T follicular helper cell (primary cell): ENCODE measurements around the gene ATL3.
"Not testable (repeated sequence)": the region's sequence is repeated elsewhere in the genome, so short reads cannot be mapped to it uniquely, and the experiment has no call there.

ENCODE experiments used
- DNase-seq: peaks from one replicate; pipeline ENCODE4 v3.0.0-alpha.2; 2020; ENCODE audit warnings: low read depth

Gene ATL3

GRCh38 chr11:63619967-63620366 is 51.2 kb downstream of the ATL3 start:
- DNase-seq, result no peak

DNA sequence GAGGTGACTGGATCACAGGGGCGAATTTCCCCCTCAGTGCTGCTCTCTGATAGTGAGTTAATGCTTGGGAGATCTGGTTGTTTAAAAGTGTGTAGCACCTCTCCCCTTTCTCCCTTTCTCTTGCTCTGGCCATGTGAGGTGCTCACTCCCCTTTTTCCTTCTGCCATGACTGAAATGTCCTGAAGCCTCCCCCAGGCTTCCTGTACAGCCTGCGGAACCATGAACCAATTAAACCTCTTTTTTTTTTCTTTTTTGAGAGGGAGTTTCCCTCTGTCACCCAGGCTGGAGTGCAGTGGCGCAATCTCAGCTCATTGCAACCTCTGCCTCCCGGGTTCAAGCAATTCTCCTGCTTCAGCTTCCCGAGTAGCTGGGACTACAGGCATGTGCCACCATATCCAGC is 53.5 kb downstream of the ATL3 start:
- not testable (repeated sequence) for DNase-seq

DNA sequence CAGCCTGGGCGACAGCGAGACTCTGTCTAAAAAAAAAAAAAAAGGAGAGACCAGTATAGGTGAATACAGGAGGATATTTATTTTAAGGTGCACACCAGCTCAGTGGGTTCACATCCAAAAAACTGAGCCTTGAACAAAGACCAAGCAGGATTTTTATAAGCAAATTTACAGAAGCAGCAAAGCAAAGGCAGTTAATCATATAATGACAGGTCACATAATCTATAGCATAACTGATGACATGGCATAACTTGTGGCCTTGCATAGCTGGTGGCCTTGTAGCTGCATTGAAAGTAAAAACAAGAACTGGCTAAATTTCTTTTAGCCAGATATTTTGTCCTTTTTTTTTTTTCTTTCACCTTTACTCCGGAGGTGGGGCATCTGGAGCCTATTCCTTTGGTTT is 54.2 kb downstream of the ATL3 start:
- DNase-seq, result no peak

DNA sequence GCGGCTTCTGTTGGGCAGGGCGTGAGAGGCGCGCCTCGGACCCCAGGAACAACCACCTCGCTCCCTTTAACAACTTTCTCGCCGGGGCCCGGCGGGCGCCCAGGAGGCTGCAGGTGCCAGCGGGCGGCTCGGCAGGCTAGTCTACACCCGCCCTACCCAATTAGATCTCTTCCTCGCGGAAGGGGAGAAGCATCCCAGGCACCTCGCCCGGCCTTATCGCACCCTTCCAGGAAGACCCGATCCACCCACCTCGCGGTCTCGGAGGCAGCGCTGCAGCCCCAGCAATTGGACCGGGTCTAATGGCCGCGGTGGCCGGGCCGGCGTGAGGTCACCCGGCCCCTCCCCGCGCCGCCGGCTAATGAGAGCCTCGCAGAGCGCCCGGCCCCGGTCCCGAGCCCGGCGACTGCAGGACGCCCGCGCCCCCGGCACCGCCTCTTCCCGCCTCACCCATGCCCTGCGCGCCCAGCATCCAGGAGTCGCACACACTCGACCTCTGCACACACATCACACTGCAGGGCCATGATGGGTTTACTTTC is 57.0 kb downstream of the ATL3 start, which contains the start of gene PLAAT3:
PLAAT3 (minus strand) TSS at position 298 of the 536 bp plus-strand sequence. CDS start 419 bp downstream, outside the sequence.
- peak; percentile 5 for DNase-seq

DNA sequence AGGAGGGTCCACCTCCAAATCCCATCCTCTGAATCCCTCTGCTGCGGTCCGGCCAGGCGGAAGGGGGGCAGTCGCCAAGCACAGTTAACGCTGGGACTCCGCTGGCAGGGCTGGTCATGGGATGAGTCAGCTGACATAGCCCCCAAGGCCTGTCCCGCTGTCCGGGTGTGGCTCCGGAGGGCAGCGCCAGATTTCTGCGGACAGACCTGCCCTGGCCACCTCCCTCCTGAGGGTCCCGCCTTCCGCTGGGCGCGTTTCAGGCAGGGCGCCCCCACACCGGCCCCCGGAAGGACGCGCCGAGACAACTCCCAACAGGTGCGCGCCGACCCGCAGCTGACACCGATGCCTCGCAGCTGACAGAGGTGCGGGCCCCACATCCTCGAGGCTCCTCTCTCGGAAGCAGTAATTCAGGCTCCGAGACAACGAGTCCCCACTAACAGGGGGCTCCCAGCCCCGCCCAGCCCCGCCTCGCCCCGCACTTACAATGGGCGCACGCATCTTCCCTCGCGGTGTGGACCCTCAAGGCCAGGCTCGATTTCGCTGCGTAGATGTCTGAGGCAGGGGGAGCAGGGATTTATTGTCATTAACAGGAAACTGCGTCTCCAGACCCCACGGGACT is 57.5 kb downstream of the ATL3 start:
- peak; percentile 19 for DNase-seq

GRCh38 chr11:63612181-63612580 is 59.0 kb downstream of the ATL3 start:
- DNase-seq, result no peak

DNA sequence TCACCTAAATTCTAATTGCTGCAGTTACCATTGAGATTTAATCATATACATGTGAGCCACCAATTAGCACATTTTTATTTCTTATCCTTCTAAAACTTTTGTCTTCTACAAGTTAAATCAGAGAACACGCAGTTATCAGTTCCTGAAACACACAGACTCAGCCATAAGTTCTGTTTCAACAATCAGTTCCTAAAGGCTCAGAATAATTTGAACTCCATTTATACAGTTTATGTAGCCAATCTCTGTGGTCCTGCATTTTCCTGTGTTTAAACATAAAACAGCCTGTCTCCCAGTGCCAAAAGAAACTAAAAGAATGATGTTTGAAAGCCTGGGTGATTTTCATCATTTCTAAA is 59.8 kb downstream of the ATL3 start:
- DNase-seq, result no peak

- DNase-seq, result no peak
These were observed 60.4 kb downstream of the ATL3 start for GRCh38 chr11:63610604-63611394.

DNA sequence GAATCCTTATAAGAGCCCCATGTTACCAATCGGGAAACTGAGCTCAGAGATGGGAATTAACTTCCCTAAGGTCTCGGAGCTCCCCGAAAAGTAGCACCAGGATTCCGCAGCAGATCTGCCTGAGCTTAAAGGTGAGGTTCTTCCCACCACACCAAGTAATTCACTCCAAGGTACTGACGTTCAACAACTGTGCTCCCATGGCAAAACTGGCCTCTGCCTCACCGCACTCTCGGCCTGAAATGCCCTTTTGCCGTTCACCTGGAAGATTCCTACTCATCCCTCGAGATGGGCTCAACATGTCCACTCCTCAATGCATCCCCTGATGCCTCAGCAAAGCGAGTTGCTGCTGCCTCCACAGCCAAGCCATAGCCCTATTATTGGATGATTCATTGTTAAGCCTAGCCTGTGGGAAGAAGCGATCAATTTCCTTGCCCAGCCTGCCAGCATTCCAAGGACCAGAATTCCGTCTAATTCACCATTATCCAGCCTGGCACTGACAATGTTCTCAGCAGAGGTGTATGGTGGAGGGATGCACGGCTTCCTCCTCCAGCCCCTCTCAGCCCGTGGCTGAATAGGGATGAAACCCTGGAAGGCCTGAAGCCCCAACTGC is 61.1 kb downstream of the ATL3 start:
- no peak for DNase-seq

- DNase-seq, result no peak
These were observed 61.6 kb downstream of the ATL3 start for GRCh38 chr11:63609536-63609935.

DNA sequence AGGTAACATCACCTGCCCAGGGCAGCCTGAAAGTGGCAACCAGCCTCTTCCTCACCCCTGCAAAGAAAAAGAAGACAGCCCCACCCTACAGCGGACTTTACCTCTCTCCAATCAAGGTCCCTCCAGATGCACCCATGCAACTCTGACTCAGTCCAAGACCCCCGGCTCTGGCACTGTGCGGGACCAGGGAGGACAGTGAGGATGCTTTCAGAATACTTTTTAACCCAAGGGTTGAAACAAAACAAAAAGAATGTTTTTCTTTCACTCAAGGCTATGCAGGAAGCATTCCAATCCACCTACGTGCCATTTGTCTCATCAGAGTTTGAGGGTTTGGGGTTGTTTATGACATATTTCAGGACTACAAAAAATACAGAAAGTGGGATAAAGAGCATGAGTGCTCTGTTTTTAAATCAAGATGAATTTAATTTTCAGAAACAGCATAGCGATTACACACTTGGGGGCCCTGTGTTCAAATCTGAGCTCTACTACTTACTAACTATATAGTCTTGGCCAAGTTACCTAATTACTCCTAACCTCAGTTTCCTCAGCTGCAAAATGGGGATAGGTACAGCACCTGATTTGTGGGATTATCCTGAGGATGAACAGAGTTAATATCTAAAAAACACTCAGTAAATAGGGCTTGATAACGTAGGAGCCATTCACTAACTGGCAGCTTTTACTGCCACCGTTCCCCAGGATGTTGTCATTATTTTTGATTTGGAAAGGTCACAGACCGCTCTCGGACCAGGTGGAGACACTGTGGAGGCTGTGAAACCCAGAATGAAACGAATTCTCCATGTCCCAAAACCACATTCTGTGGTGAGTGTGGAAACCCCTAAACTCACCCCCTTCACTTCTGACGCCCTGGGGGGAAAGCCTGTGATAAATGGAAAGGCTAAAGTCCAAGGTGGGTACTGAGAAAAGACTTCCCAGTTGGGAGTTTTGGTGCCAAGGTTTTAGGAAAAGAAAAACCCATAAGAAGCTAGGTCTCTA is 62.5 kb downstream of the ATL3 start:
- DNase-seq, result no peak

GRCh38 chr11:63603180-63603518 is 68.0 kb downstream of the ATL3 start:
- DNase-seq, result no peak

- not testable (repeated sequence) for DNase-seq
These were observed 68.6 kb downstream of the ATL3 start for GRCh38 chr11:63602290-63603179.

GRCh38 chr11:63599211-63600122 is 71.7 kb downstream of the ATL3 start:
- no peak for DNase-seq

GRCh38 chr11:63598556-63598955 is 72.6 kb downstream of the ATL3 start:
- DNase-seq, result no peak

DNA sequence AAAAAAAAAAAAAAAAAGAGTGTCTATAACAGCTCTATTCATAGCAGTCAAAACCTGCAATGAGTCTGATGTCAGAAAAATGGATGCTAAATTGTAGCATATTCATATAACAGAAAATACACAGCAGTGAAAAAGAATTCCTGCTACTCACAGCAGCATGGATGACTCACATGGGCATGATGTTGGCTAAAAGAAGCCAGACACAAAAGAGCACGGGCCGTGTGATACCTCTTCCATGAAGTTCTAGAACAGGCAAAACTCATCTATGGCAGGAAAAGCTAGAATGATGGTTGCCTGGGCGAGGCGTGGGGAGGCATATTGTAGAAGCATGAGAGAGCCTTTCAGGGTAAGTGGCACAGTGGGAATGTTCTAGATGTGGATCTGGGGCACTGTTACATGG is 75.9 kb downstream of the ATL3 start:
- no peak for DNase-seq

DNA sequence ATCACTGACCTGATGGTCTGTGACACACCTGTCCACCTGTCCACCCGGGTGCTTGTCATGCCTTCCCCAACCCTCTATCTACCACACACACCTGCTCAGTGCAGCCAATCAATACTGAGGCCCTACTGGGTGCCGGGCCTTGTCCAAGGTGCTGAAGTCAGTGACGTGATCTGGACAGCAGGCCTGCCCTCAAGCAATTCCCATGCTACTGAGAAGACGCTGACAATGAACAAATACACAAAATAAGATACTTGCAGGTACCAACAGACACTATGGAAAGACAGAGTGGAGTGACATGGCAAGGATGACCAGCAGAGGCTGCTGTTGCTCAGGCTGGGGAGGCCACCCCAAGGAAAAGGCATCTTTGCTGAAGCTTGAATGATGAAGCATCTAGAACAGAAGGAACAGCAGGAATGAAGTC is 78.2 kb downstream of the ATL3 start:
- DNase-seq, result no peak

GRCh38 chr11:63590024-63590788 is 81.0 kb downstream of the ATL3 start:
- DNase-seq, result no peak

DNA sequence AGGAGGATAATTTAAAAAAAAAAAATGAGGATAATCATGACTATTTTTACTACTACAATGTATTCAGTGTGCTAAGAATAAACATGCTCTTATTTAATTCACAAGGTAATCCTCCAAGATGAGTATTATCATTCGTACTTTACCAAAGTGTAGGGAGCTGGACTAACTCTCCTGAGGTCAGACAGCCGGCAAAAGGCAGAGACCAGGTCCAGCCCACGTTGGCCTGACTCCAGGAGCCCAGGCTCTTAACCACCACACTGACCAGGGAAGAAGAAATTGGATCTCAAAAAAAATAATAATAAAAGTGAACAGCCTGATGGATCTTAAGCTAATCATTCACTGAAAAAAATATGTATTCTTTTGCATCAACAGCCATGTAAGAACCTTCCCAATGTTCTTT is 82.2 kb downstream of the ATL3 start:
- DNase-seq, result no peak
